ENCODE results near the gene GATA5. TPM values are rescaled to one million over a fixed set of nuclear protein-coding genes. Genes with fewer than 3 reads are reported as not detected.

The GATA5 gene
- total RNA-seq, 3 donors from 2014 or later: 0.73 TPM; not detected in 2

DNA sequence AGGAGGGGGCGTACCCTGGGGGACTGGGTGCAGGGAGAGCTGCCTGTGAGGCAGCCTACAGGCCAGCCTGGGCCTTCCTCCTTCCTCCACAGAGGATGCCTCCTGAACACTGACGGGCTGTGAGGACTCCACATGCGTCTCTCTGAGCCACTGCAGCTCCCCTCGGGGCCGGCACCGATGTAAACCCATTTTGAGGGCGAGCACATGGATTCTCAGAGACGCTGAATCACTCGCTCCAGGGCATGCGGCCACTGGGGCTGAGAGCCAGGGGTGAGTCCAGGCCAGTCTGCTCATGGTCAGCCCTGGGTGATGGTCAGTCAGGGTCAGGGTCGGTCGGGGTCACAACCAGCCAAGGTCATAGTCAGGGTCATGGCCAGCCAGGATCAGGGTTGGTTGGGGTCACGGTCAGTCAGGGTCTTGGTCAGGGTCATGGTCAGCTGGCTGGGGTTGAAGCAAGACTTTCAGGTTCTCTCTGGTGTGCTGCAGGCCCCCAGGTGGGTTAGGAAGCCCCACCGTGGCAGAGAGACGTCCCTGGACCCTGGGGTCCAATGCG, 33.7 kb downstream of the GATA5 start:
- intact Hi-C loops (cut with DNase I; ENCODE audit: low total_unique reads): no loop called here
- no peaks in the 10 kb centered on the region for H3K9me3 ChIP-seq
- no peak overlapping the region for H3K27ac ChIP-seq

DNA sequence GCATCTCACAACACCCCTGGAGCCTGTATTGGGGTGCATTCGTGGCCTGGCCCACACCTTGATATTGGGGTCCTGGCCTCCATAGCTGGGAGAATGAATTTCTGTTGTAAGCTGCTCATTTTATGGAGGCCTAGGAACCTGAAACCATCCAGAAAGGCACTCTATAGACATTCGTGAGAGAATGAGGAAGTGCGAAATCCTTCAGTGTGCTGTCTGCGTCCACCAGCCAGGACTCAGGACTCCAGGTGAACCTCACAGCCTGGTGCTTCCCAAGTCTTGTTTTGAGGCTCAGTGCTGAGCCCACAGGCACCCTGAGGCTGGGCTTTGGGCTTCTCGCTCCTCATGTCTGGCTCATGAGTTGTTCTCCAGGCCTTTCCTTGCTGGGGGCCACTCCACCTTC, 36.6 kb downstream of the GATA5 start:
- intact Hi-C loops (cut with DNase I; ENCODE audit: low total_unique reads): no loop called here
- H3K36me3 ChIP-seq: no peaks in the 10 kb centered on the region
- H3K9me3 ChIP-seq: no peaks in the 10 kb centered on the region
- H3K27me3 ChIP-seq: peaks cover 0 to 29% of the 10 kb centered on the region in 2 donors
- no peak overlapping the region for H3K27ac ChIP-seq
- no peak for DNase-seq (ENCODE audit: low spot score in 2 of 2)
- H3K4me3 ChIP-seq: no peak overlapping the region
- H3K4me1 ChIP-seq: no peaks in the 10 kb centered on the region
- TF ChIP-seq POLR2AphosphoS5 (IDR thresholded peaks at IDR 0.05) (no peak), POLR2A (IDR thresholded peaks at IDR 0.05) (no peak)
- TF ChIP-seq, protein P1, sequence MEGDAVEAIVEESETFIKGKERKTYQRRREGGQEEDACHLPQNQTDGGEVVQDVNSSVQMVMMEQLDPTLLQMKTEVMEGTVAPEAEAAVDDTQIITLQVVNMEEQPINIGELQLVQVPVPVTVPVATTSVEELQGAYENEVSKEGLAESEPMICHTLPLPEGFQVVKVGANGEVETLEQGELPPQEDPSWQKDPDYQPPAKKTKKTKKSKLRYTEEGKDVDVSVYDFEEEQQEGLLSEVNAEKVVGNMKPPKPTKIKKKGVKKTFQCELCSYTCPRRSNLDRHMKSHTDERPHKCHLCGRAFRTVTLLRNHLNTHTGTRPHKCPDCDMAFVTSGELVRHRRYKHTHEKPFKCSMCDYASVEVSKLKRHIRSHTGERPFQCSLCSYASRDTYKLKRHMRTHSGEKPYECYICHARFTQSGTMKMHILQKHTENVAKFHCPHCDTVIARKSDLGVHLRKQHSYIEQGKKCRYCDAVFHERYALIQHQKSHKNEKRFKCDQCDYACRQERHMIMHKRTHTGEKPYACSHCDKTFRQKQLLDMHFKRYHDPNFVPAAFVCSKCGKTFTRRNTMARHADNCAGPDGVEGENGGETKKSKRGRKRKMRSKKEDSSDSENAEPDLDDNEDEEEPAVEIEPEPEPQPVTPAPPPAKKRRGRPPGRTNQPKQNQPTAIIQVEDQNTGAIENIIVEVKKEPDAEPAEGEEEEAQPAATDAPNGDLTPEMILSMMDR (IDR thresholded peaks at IDR 0.05): no peak

More for the DNA sequence above, 33.7 kb downstream of the GATA5 start:
- no peak overlapping the region for H3K4me3 ChIP-seq
- TF ChIP-seq, protein P1 (IDR thresholded peaks at IDR 0.05): no peak
- no peak for TF ChIP-seq POLR2A (IDR thresholded peaks at IDR 0.05)
- no peak for TF ChIP-seq POLR2AphosphoS5 (IDR thresholded peaks at IDR 0.05)
- DNase-seq (ENCODE audit: low spot score in 2 of 2): no peak
- peaks cover 2 to 36% of the 10 kb centered on the region in 2 donors for H3K27me3 ChIP-seq
- no peaks in the 10 kb centered on the region for H3K36me3 ChIP-seq
- H3K4me1 ChIP-seq: no peaks in the 10 kb centered on the region

DNA sequence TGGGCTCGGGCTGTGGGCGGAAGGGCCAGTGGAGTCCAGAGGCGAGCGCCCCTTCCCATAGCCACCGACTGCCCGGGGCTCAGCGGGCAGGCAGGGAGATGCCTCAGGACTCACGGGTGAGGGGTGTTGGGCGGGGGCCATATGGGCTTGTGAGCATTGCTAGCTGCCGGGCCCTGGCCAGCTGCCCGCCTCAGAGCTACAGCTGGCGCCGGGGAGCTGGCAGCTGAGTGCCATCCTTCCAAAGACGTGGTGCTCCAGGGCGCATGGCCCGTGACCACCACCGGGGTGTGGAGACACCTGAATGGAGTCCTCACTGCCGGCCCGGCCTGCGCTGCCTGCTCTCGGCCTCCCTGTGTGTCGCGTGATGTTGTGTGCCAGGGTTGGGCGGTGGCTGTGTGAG, 37.9 kb downstream of the GATA5 start:
- peaks cover 0 to 29% of the 10 kb centered on the region in 2 donors for H3K27me3 ChIP-seq
- no peak for TF ChIP-seq POLR2A (IDR thresholded peaks at IDR 0.05)
- TF ChIP-seq, protein P1 (IDR thresholded peaks at IDR 0.05): no peak

DNA sequence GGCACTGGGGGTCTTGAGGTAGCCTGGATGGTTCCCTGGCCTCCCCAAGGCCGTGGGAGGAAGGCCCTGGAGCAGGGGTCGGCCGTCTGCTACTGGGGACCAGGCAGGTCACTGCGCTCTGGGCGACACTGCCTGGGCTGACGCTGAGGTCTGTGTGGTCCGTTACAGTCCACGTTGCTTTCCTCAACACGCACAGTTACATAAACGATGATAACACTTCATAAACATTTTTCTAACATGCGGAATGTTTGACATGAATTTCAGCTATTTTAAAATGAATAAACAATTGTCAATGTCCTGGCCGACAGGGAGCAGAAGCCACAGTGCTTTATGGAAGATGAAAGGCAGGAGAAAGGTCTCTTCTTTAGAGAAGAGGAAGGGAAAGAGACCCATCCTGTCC, 38.3 kb downstream of the GATA5 start:
- DNase-seq (ENCODE audit: low spot score in 2 of 2): no peak
- Histone ChIP-seq H3K4me1 (no peaks in the 10 kb centered on the region), H3K36me3 (no peaks in the 10 kb centered on the region), H3K4me3 (no peak overlapping the region), H3K27ac (no peak overlapping the region), H3K27me3 (peaks cover 0 to 29% of the 10 kb centered on the region in 2 donors), H3K9me3 (no peaks in the 10 kb centered on the region)
- TF ChIP-seq POLR2AphosphoS5 (IDR thresholded peaks at IDR 0.05) (no peak), POLR2A (IDR thresholded peaks at IDR 0.05) (no peak)
- TF ChIP-seq, protein P1 (IDR thresholded peaks at IDR 0.05): no peak
- intact Hi-C loops (cut with DNase I; ENCODE audit: low total_unique reads): no loop called here

More for the DNA sequence above, 37.9 kb downstream of the GATA5 start:
- H3K4me1 ChIP-seq: no peaks in the 10 kb centered on the region
- DNase-seq (ENCODE audit: low spot score in 2 of 2): no peak
- H3K4me3 ChIP-seq: no peak overlapping the region
- H3K36me3 ChIP-seq: no peaks in the 10 kb centered on the region
- no peak overlapping the region for H3K27ac ChIP-seq
- no peaks in the 10 kb centered on the region for H3K9me3 ChIP-seq
- intact Hi-C loops (cut with DNase I; ENCODE audit: low total_unique reads): no loop called here

DNA sequence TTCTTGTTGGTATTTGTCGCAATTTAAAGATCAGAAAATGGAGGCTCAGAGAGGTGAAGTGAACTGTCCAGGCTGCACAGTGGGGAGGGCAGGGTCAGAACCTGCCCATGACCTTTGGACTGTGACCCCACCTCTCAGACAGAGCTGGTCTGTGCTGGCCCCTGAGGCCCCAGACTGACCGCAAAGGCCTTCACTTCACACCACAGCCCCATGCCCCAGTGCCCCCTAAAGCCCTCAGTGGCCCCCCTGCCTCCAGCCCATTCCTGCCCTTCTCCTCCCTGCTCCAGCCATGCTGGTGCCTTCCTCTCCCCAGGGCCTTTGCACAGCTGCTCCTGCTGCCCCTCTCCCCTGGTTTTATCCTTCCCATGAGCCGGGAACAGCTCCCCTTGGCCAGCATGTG, 39.1 kb downstream of the GATA5 start:
- no peak for DNase-seq (ENCODE audit: low spot score in 2 of 2)
- H3K4me3 ChIP-seq: no peak overlapping the region
- peaks cover 0 to 29% of the 10 kb centered on the region in 2 donors for H3K27me3 ChIP-seq
- intact Hi-C loops (cut with DNase I; ENCODE audit: low total_unique reads): no loop called here
- H3K4me1 ChIP-seq: no peaks in the 10 kb centered on the region
- no peaks in the 10 kb centered on the region for H3K9me3 ChIP-seq
- no peaks in the 10 kb centered on the region for H3K36me3 ChIP-seq
- H3K27ac ChIP-seq: no peak overlapping the region
- TF ChIP-seq POLR2AphosphoS5 (IDR thresholded peaks at IDR 0.05) (no peak), POLR2A (IDR thresholded peaks at IDR 0.05) (no peak)
- TF ChIP-seq, protein P1 (IDR thresholded peaks at IDR 0.05): no peak
